ENCODE measurements around the gene BMPR1A.
A peak's percentile ranks its signal among the peaks of the same experiment; 100 is the strongest.
"Not testable (repeated sequence)": the region's sequence is repeated elsewhere in the genome, so short reads cannot be mapped to it uniquely, and the experiment has no call there.

Gene BMPR1A

DNA sequence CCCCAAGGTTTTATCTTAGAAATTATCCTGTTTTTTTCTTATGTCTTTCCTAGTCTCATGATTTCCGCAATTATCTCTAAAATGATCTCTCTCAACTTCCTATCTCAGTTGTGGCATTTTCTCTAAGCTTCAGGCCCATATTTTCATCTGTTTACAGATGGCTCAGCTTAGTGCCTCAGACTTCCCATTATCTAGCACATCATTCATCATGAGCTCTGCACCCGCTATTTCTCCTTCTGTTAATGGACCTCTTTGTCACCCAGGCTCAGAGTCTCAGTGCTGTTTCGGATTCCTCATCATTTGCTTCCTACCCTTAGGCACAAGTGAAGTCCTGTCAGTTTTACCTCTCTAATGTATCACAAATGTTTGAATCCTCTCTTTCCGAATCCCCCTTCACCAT is 84.1 kb downstream of the BMPR1A start:
- no peak overlapping the region for H3K4me3 ChIP-seq (ENCODE audit: low read depth, low read length)
- ChIA-PET POLR2A (no interaction called here), CTCF (interaction anchor here (0.7 to 0.8 kb wide), 2 partner anchors 10 to 152 kb away, joined by 3 to 4 read pairs; no protein-coding TSS in a partner anchor)
- TF ChIP-seq, protein P1, sequence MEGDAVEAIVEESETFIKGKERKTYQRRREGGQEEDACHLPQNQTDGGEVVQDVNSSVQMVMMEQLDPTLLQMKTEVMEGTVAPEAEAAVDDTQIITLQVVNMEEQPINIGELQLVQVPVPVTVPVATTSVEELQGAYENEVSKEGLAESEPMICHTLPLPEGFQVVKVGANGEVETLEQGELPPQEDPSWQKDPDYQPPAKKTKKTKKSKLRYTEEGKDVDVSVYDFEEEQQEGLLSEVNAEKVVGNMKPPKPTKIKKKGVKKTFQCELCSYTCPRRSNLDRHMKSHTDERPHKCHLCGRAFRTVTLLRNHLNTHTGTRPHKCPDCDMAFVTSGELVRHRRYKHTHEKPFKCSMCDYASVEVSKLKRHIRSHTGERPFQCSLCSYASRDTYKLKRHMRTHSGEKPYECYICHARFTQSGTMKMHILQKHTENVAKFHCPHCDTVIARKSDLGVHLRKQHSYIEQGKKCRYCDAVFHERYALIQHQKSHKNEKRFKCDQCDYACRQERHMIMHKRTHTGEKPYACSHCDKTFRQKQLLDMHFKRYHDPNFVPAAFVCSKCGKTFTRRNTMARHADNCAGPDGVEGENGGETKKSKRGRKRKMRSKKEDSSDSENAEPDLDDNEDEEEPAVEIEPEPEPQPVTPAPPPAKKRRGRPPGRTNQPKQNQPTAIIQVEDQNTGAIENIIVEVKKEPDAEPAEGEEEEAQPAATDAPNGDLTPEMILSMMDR (IDR thresholded peaks at IDR 0.05; ENCODE audit: insufficient read depth, low read length, missing control alignments), result no peak
- DNase-seq (ENCODE audit: low read depth, low spot score), result no peak

DNA sequence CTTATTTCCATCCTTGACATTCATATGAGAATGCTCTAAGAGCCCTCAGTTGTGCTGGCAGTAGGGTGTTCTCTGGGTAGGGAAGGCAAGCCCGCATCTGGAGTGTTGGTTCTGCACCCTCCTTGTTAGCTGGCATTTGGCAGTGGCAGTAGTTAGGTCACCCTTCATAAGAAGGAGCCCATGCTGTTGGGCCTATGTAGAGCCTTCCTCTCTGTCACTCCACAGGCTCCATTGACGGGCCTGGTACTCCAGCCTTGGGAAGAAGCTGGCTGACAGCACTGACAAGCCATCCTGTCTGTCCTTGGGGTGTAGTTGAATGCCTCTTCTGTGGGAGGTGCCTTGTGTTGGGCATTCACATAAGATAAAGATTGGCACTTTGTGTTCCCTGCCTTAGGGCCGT is 89.7 kb downstream of the BMPR1A start:
- CTCF ChIA-PET, result no interaction called here
- TF ChIP-seq, protein P1 (IDR thresholded peaks at IDR 0.05; ENCODE audit: insufficient read depth, low read length, missing control alignments), result no peak
- POLR2A ChIA-PET, result no interaction called here
- no peak overlapping the region for H3K4me3 ChIP-seq (ENCODE audit: low read depth, low read length)
- DNase-seq (ENCODE audit: low read depth, low spot score), result no peak

DNA sequence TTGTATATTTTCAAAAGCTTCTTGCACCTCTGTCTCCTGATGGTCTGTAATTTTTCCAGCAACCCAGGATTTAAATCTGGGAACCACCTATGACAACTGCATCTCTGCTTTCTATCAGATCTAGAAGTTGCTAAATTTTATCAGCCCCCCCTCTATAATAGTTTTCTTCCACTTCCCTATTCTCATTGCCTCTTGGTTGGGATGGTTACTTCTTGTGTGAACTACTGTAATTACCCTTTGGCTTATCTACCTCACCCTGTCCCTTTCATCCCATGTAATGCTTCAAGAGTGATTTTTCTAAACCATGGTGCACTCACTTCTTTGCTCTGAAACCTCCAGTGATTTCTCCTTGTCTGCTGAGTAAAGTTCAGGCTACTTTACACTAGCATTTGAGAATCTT is 92.3 kb downstream of the BMPR1A start:
- POLR2A ChIA-PET, result no interaction called here
- DNase-seq (ENCODE audit: low read depth, low spot score), result no peak
- CTCF ChIA-PET, result no interaction called here

DNA sequence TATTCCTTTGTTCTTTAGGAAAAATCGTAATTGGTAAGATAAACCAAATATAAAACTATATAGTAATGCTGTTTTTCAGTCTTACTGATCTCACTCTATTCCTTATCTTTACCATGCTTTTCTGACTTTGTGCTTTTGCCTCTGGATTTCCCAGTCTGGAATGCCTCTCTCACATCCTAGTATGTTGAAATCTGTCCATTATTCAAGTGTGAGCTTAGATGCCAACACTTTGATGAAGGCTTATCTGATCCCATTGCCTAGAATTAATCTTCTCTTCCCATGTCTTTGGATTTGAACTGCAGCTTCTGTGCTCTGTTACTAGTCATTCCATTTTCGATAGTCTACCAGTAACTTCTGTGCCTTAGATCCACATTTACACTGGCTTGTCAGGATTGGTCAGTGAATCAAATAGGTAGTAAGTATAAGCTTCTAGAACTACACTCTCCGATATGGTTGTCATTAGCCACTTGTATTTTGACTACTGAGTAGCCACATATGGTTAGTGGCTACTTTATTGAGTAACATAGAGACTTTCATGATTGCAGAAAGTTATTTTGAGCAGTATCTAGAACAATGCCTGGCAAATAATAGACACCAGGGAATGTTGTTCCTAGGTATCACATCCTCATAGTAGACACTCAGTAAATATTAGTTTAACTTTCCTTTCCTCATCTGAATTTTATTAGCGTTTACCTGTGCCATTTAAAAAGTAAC is 92.9 kb downstream of the BMPR1A start:
- POLR2A ChIA-PET, result no interaction called here
- TF ChIP-seq, protein P1 (IDR thresholded peaks at IDR 0.05; ENCODE audit: insufficient read depth, low read length, missing control alignments), result no peak
- no peak overlapping the region for H3K4me3 ChIP-seq (ENCODE audit: low read depth, low read length)
- CTCF ChIA-PET, result no interaction called here
- no peak for DNase-seq (ENCODE audit: low read depth, low spot score)

More for the DNA sequence above, 92.3 kb downstream of the BMPR1A start:
- TF ChIP-seq, protein P1 (IDR thresholded peaks at IDR 0.05; ENCODE audit: insufficient read depth, low read length, missing control alignments), result no peak
- no peak overlapping the region for H3K4me3 ChIP-seq (ENCODE audit: low read depth, low read length)

DNA sequence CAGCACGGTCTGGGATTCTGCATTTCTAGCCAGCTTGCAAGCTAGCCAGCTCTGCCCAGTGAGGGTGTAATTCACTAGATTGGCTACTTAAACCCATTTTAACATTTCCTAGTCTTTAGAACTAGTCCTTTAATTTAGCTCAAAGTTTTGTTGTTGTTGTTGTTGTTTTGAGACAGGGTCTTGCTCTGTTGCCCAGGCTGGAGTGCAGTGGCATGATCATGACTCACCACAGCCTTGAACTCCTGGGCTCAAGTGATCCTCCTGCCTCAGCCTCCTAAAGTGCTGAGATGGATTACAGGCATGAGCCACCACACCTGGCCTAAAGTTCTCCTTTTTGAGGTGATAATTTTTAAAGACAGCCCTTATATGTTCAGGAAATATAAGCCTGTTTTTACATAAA is 94.1 kb downstream of the BMPR1A start:
- TF ChIP-seq, protein P1 (IDR thresholded peaks at IDR 0.05; ENCODE audit: insufficient read depth, low read length, missing control alignments), result no peak
- no peak for DNase-seq (ENCODE audit: low read depth, low spot score)
- POLR2A ChIA-PET, result no interaction called here
- no peak overlapping the region for H3K4me3 ChIP-seq (ENCODE audit: low read depth, low read length)
- CTCF ChIA-PET, result interaction anchor here (0.6 to 0.9 kb wide), 2 partner anchors 10 to 15 kb away, joined by 4 read pairs; no protein-coding TSS in a partner anchor

DNA sequence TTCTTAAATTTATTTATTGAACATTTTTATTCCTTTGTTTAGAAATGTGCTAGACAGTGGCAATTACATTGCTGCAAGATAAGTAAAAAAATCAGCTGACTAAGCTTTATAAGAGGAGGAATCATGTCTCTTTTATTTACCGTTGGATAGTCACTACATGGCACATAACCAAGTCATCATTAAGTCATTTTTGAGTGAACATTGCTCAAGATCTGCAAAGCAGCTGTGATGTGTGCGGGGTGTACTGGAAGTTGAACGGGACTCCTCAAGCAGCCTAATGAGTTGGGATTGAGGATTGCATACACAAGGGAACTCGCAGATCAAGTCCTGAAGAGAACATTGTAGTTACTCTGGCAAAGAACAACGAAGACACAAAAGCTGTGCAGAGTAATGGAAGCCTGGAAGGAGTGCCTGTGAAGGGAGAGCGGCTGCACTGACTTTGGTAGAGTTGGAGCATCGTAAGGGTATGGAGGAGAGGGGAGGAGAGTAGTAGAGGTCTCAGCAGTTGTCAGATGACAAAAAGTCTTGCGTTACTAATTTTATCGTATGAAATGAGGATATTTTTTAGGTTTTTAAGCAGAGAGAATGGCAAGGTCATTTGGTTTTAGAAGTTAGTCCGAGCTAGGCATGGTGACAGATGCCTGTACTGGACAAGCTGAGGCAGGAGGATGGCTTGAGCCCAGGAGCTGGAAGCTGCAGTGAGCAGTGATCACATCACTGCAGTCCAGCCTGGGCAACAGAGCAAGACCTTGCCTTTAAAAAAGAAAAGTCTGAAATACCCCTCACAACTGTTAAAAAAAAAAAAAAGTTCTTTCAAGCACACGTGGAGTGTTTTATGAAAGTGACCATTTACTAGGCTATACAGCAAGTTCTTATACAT is 95.1 kb downstream of the BMPR1A start:
- no peak overlapping the region for H3K4me3 ChIP-seq (ENCODE audit: low read depth, low read length)
- peak; percentile 72 for DNase-seq (ENCODE audit: low read depth, low spot score)
- TF ChIP-seq, protein P1 (IDR thresholded peaks at IDR 0.05; ENCODE audit: insufficient read depth, low read length, missing control alignments), result no peak
- CTCF ChIA-PET, result interaction anchor here (0.9 to 1.0 kb wide), 2 partner anchors 11 to 48 kb away, joined by 3 to 4 read pairs; no protein-coding TSS in a partner anchor
- POLR2A ChIA-PET, result no interaction called here

DNA sequence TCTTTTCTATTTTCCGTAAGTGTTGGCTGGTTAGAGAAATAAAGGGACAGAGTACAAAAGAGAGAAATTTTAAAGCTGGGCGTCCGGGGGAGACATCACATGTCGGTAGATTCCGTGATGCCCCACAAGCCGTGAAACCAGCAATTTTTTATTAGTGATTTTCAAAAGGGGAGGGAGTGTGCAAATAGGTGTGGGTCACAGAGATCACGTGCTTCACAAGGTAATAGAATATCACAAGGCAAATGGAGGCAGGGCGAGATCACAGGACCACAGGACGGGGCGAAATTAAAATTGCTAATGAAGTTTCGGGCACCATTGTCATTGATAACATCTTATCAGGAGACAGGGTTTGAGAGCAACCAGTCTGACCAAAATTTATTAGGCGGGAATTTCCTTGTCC is 97.2 kb downstream of the BMPR1A start:
- H3K4me3 ChIP-seq (ENCODE audit: low read depth, low read length); POLR2A ChIA-PET; DNase-seq (ENCODE audit: low read depth, low spot score); CTCF ChIA-PET: not testable (repeated sequence)
